Stomach (tissue), 4 donors: ENCODE results near the gene VWA7.

ENCODE experiments used
- CTCF ChIP-seq, 7 experiments: fragments of 450-650 bp in 4 of 7; fragments of 200-600 bp in 3 of 7; sonication (generic) in 3 of 7; IDR thresholded peaks; one replicate each; pipeline ENCODE4 v1.5.1; 2016 to 2019; ENCODE audit warnings: antibody characterized with exemption in 7 of 7, control low read depth in 2 of 7, mild to moderate bottlenecking in 1 of 7
- EP300 ChIP-seq: sonication (generic); formaldehyde crosslinking; IDR thresholded peaks from one replicate; pipeline ENCODE4 v1.6.1; 2017; ENCODE audit warnings: antibody characterized with exemption
- POLR2A ChIP-seq, 4 donors: fragments of 450-650 bp; IDR thresholded peaks; one replicate each; pipeline ENCODE4 v1.6.1; 2016; ENCODE audit warnings: antibody characterized with exemption in 4 of 4, control low read depth in 2 of 4, mild to moderate bottlenecking in 1 of 4, moderate library complexity in 1 of 4
- POLR2AphosphoS5 ChIP-seq, 3 donors: sonication (generic); formaldehyde crosslinking; IDR thresholded peaks; one replicate each; pipeline ENCODE4 v1.6.1; 2016; ENCODE audit warnings: antibody characterized with exemption in 3 of 3

- no peak for TF ChIP-seq EP300
- TF ChIP-seq POLR2AphosphoS5 (IDR thresholded peaks at IDR 0.05), result no peak
- TF ChIP-seq CTCF (IDR thresholded peaks at IDR 0.05), result no peak
- no peak for TF ChIP-seq POLR2A (IDR thresholded peaks at IDR 0.05)
Observed at GRCh38 chr6:31721351-31722020, 55.6 kb downstream of the VWA7 start, which contains the start of gene LY6G6C.
